ENCODE measurements around the gene ETHE1.

GRCh38 chr19:43575955-43576878 lies 49.2 kb upstream of the ETHE1 start:
- TF ChIP-seq CREB5 (CRISPR knock-in tag; IDR thresholded peaks at IDR 0.05; ENCODE audit: low read depth): no peak
- no peak for TF ChIP-seq ZNF70 (CRISPR knock-in tag; IDR thresholded peaks at IDR 0.05)
- no peak for TF ChIP-seq ZFP30 (CRISPR knock-in tag; IDR thresholded peaks at IDR 0.05)
- no peak for TF ChIP-seq ZFP3 (CRISPR knock-in tag; IDR thresholded peaks at IDR 0.05)
- TF ChIP-seq ISL1 (CRISPR knock-in tag; IDR thresholded peaks at IDR 0.05): no peak

Measured in SK-N-SH treated with all-trans-retinoic acid at 6 μM for 48 hours (cell line).